Measurements from ENCODE around the gene MMP20.

Gene MMP20

GRCh38 chr11:102592634-102593581 is 32.2 kb downstream of the MMP20 start:
- DNase-seq (ENCODE audit: low read depth in 2 of 2, low spot score in 1 of 2): no peak

- no peak for DNase-seq (ENCODE audit: low read depth in 2 of 2, low spot score in 1 of 2)
Measured at GRCh38 chr11:102592131-102592530, 33.0 kb downstream of the MMP20 start.

GRCh38 chr11:102591160-102591718 is 33.9 kb downstream of the MMP20 start:
- DNase-seq (ENCODE audit: low read depth in 2 of 2, low spot score in 1 of 2): no peak

- no peak for DNase-seq (ENCODE audit: low read depth in 2 of 2, low spot score in 1 of 2)
Measured at GRCh38 chr11:102590276-102591049, 34.7 kb downstream of the MMP20 start.

- DNase-seq (ENCODE audit: low read depth in 2 of 2, low spot score in 1 of 2): no peak
Measured at GRCh38 chr11:102589047-102589459, 36.1 kb downstream of the MMP20 start.

- DNase-seq (ENCODE audit: low read depth in 2 of 2, low spot score in 1 of 2): no peak
Measured at GRCh38 chr11:102587722-102588121, 37.4 kb downstream of the MMP20 start.

GRCh38 chr11:102583141-102583873 is 41.8 kb downstream of the MMP20 start:
- DNase-seq (ENCODE audit: low read depth in 2 of 2, low spot score in 1 of 2): no peak

GRCh38 chr11:102582140-102582539 is 43.0 kb downstream of the MMP20 start:
- DNase-seq (ENCODE audit: low read depth in 2 of 2, low spot score in 1 of 2): no peak

GRCh38 chr11:102581066-102581465 is 44.1 kb downstream of the MMP20 start:
- DNase-seq (ENCODE audit: low read depth in 2 of 2, low spot score in 1 of 2): no peak

- no peak for DNase-seq (ENCODE audit: low read depth in 2 of 2, low spot score in 1 of 2)
Measured at GRCh38 chr11:102580185-102580951, 44.8 kb downstream of the MMP20 start.

- no peak for DNase-seq (ENCODE audit: low read depth in 2 of 2, low spot score in 1 of 2)
Measured at GRCh38 chr11:102577723-102578122, 47.4 kb downstream of the MMP20 start.

- no peak for DNase-seq (ENCODE audit: low read depth in 2 of 2, low spot score in 1 of 2)
Measured at GRCh38 chr11:102577182-102577581, 48.0 kb downstream of the MMP20 start.

- DNase-seq (ENCODE audit: low read depth in 2 of 2, low spot score in 1 of 2): no peak
Measured at GRCh38 chr11:102576350-102576749, 48.8 kb downstream of the MMP20 start.

GRCh38 chr11:102575012-102575411 is 50.1 kb downstream of the MMP20 start:
- no peak for DNase-seq (ENCODE audit: low read depth in 2 of 2, low spot score in 1 of 2)

GRCh38 chr11:102573851-102574250 is 51.3 kb downstream of the MMP20 start:
- no peak for DNase-seq (ENCODE audit: low read depth in 2 of 2, low spot score in 1 of 2)

- no peak for DNase-seq (ENCODE audit: low read depth in 2 of 2, low spot score in 1 of 2)
Measured at GRCh38 chr11:102572554-102573220, 52.4 kb downstream of the MMP20 start.

GRCh38 chr11:102568851-102569250 is 56.3 kb downstream of the MMP20 start:
- no peak for DNase-seq (ENCODE audit: low read depth in 2 of 2, low spot score in 1 of 2)

GRCh38 chr11:102566112-102566511 is 59.0 kb downstream of the MMP20 start:
- DNase-seq (ENCODE audit: low read depth in 2 of 2, low spot score in 1 of 2): no peak

GRCh38 chr11:102564110-102564509 is 61.0 kb downstream of the MMP20 start:
- DNase-seq (ENCODE audit: low read depth in 2 of 2, low spot score in 1 of 2): no peak

GRCh38 chr11:102561636-102562035 is 63.5 kb downstream of the MMP20 start:
- DNase-seq (ENCODE audit: low read depth in 2 of 2, low spot score in 1 of 2): no peak

Measured in stimulated activated CD8-positive, alpha-beta memory T cell treated with anti-CD3 and anti-CD28 coated beads, Interleukin-4, amount 100 ng/mL, for 1 hour (primary cell).